GM12872 (cell line): Measurements from ENCODE around the gene CHD5.

Experiments
- CTCF ChIP-seq: IDR thresholded peaks from 3 replicates; pipeline ENCODE4 v1.5.1; 2011; ENCODE audit warnings: low read depth, mild to moderate bottlenecking, low read length, moderate library complexity; ENCODE audit not compliant: insufficient read depth

The CHD5 gene

GRCh38 chr1:6118415-6118814, 61.7 kb downstream of the CHD5 start:
- no peak for TF ChIP-seq CTCF

GRCh38 chr1:6117624-6118023, 62.5 kb downstream of the CHD5 start:
- TF ChIP-seq CTCF: no peak

- TF ChIP-seq CTCF: no peak
Observed at GRCh38 chr1:6117064-6117463, 63.1 kb downstream of the CHD5 start.

GRCh38 chr1:6116137-6116536, 64.0 kb downstream of the CHD5 start:
- TF ChIP-seq CTCF: no peak

GRCh38 chr1:6113745-6114144, 66.4 kb downstream of the CHD5 start:
- TF ChIP-seq CTCF: no peak

GRCh38 chr1:6113116-6113515, 67.0 kb downstream of the CHD5 start:
- TF ChIP-seq CTCF: no peak

GRCh38 chr1:6112690-6113005, 67.5 kb downstream of the CHD5 start:
- TF ChIP-seq CTCF: no peak

- no peak for TF ChIP-seq CTCF
Observed at GRCh38 chr1:6111991-6112689, 68.0 kb downstream of the CHD5 start.
